GM12865 (cell line): ENCODE results near the gene NOS1.

ENCODE experiments used
- DNase-seq: peaks from one replicate; pipeline ENCODE4 v3.0.0; 2010; ENCODE audit warnings: low read depth
- H3K4me3 ChIP-seq: 2 replicates; pipeline ENCODE4 v1.5.1; 2011; ENCODE audit warnings: mild to moderate bottlenecking, low read depth, low read length, control low read depth
- CTCF ChIP-seq: IDR thresholded peaks from 2 replicates; pipeline ENCODE4 v1.5.1; 2011; ENCODE audit warnings: low read length, control low read depth, low read depth, inconsistent platforms; ENCODE audit not compliant: insufficient read depth; ENCODE audit errors: missing control alignments

Gene NOS1

GRCh38 chr12:117343849-117344248, 17.6 kb downstream of the NOS1 start:
- TF ChIP-seq CTCF, result no peak
- DNase-seq, result no peak
- no peak overlapping the region for H3K4me3 ChIP-seq

- TF ChIP-seq CTCF, result no peak
- no peak for DNase-seq
- no peak overlapping the region for H3K4me3 ChIP-seq
Measured at GRCh38 chr12:117343296-117343695, 18.1 kb downstream of the NOS1 start.

GRCh38 chr12:117342682-117343081, 18.7 kb downstream of the NOS1 start:
- TF ChIP-seq CTCF, result no peak
- no peak for DNase-seq
- H3K4me3 ChIP-seq, result no peak overlapping the region

GRCh38 chr12:117342247-117342646, 19.2 kb downstream of the NOS1 start:
- no peak for TF ChIP-seq CTCF
- no peak overlapping the region for H3K4me3 ChIP-seq
- no peak for DNase-seq

GRCh38 chr12:117339104-117339503, 22.3 kb downstream of the NOS1 start:
- no peak for TF ChIP-seq CTCF
- H3K4me3 ChIP-seq, result no peak overlapping the region
- no peak for DNase-seq

GRCh38 chr12:117334855-117335587, 26.4 kb downstream of the NOS1 start:
- no peak for DNase-seq
- no peak overlapping the region for H3K4me3 ChIP-seq
- no peak for TF ChIP-seq CTCF

- no peak overlapping the region for H3K4me3 ChIP-seq
- no peak for TF ChIP-seq CTCF
- no peak for DNase-seq
Measured at GRCh38 chr12:117334051-117334450, 27.4 kb downstream of the NOS1 start.
